K562 (cell line): Measurements from ENCODE around the gene SULT2B1. TPM values are rescaled to one million over a fixed set of nuclear protein-coding genes. Genes with fewer than 3 reads are reported as not detected.
A peak's percentile ranks its signal among the peaks of the same experiment; 100 is the strongest.

ENCODE experiments used
- ATAC-seq: fragments of 200-7000 bp; cut with Tn5 transposase; 3 replicates; pipeline ENCODE4 v1.9.1; 2020; ENCODE audit warnings: moderate library complexity
- BruUV-seq: library from RNA; stranded (reverse); fragments of 400-500 nt; replicated peaks from 2 replicates; lab custom pipeline; 2021; lab: Mats Ljungman, UMichigan
- CTCF ChIA-PET: fragments of 300-600 bp; formaldehyde crosslinking; extraction: SDS; loops from one replicate; lab custom pipeline; 2021; ENCODE audit warnings: low intra/inter-chr PET ratio; lab: Yijun Ruan, JAX
- POLR2A ChIA-PET: fragments of 300-600, 350-650 bp; sonication (Branson Sonifier 250); formaldehyde crosslinking; extraction: SDS; loops from one replicate; lab custom pipeline; 2021; ENCODE audit warnings: antibody characterized with exemption, inconsistent platforms; lab: Yijun Ruan, JAX
- DNase-seq, 4 experiments: peaks; one replicate each; pipeline versions ENCODE4 v3.0.0 to v3.0.0-alpha.2; 2011 to 2018; ENCODE audit warnings: low spot score in 3 of 4, mixed read lengths in 3 of 4; ENCODE audit errors: extremely low read depth in 1 of 4
- FAIRE-seq: peaks from 2 replicates; lab custom pipeline; 2011; peaks lifted over from hg19 to GRCh38; lab: Jason Lieb, UNC
- H2AFZ ChIP-seq: 2 replicates; pipeline ENCODE4 v1.6.0; 2011; ENCODE audit warnings: low read depth, low read length, control low read depth, inconsistent platforms
- H3K27ac ChIP-seq: fragments of 200-600 bp; 3 replicates; pipeline ENCODE4 v1.8.0; 2011; ENCODE audit warnings: low read depth, mild to moderate bottlenecking, control low read depth, inconsistent platforms, low read length, moderate library complexity, mixed read lengths; ENCODE audit errors: extremely low read depth
- H3K27me3 ChIP-seq, 2 experiments: fragments of 300-600 bp in 1 of 2; 2 replicates in 1 of 2; 3 replicates in 1 of 2; pipeline versions ENCODE4 v1.6.0 to v1.8.0; 2011; ENCODE audit warnings: inconsistent platforms in 2 of 2, low read length in 2 of 2, mild to moderate bottlenecking in 1 of 2, mixed read lengths in 1 of 2, moderate library complexity in 1 of 2; ENCODE audit not compliant: control insufficient read depth in 2 of 2, insufficient read depth in 2 of 2
- H3K36me3 ChIP-seq: fragments of 300-600 bp; 3 replicates; pipeline ENCODE4 v1.8.0; 2011; ENCODE audit warnings: mild to moderate bottlenecking, low read length, inconsistent platforms; ENCODE audit not compliant: control insufficient read depth, insufficient read depth
- H3K4me1 ChIP-seq, 2 experiments: fragments of 200-600 bp in 1 of 2; replicated peaks in 1 of 2; 2 replicates in 1 of 2; 3 replicates in 1 of 2; pipeline versions ENCODE4 v1.5.1 to v1.8.0; 2011; ENCODE audit warnings: inconsistent platforms in 2 of 2, low read length in 2 of 2, mild to moderate bottlenecking in 1 of 2, mixed read lengths in 1 of 2, moderate library complexity in 1 of 2; ENCODE audit not compliant: control insufficient read depth in 2 of 2, insufficient read depth in 2 of 2
- H3K4me2 ChIP-seq: 2 replicates; pipeline ENCODE4 v1.6.1; 2011; ENCODE audit warnings: low read length, control low read depth, inconsistent platforms, mixed read lengths; ENCODE audit not compliant: insufficient read depth
- H3K4me3 ChIP-seq: fragments of 200-600 bp; sonication (generic), shearing (Covaris generic); 2 replicates; pipeline ENCODE4 v1.5.1; 2016; ENCODE audit warnings: control low read depth, inconsistent platforms
- H3K79me2 ChIP-seq: fragments of 200-600 bp; 3 replicates; pipeline ENCODE4 v1.8.0; 2011; ENCODE audit warnings: low read length, inconsistent platforms; ENCODE audit not compliant: control insufficient read depth, insufficient read depth
- H3K9ac ChIP-seq, 2 experiments: 2 replicates each; pipeline versions ENCODE4 v1.6.0 to v1.6.1; 2011; ENCODE audit warnings: low read depth in 2 of 2, low read length in 2 of 2, control low read depth in 1 of 2, inconsistent platforms in 1 of 2, mild to moderate bottlenecking in 1 of 2, mixed read lengths in 1 of 2; ENCODE audit not compliant: insufficient read depth in 1 of 2
- H3K9me1 ChIP-seq: one replicate; pipeline ENCODE4 v1.6.0; 2011; ENCODE audit warnings: inconsistent platforms, mild to moderate bottlenecking, low read length, moderate library complexity; ENCODE audit not compliant: control insufficient read depth, insufficient read depth
- H3K9me3 ChIP-seq: replicated peaks from 2 replicates; pipeline ENCODE4 v1.5.1; 2011; ENCODE audit warnings: low read depth, low read length, inconsistent platforms; ENCODE audit not compliant: control insufficient read depth, insufficient read depth
- H4K20me1 ChIP-seq: replicated peaks from 2 replicates; pipeline ENCODE4 v1.6.1; 2011; ENCODE audit warnings: low read length, inconsistent platforms, mixed read lengths; ENCODE audit not compliant: control insufficient read depth, insufficient read depth
- BCL6 ChIP-seq: fragments of 250-450 bp; sonication (Bioruptor Pico); IDR thresholded peaks from 2 replicates; pipeline ENCODE4 v1.4.0; 2020
- C11orf30 ChIP-seq: fragments of 450-650 bp; IDR thresholded peaks from 2 replicates; pipeline ENCODE4 v1.6.1; 2016; ENCODE audit warnings: low read depth, mild to moderate bottlenecking
- CEBPB ChIP-seq: fragments of 450-650 bp; IDR thresholded peaks from 2 replicates; pipeline ENCODE4 v1.6.1; 2016; ENCODE audit warnings: missing genetic modification characterization, missing compliant biosample characterization
- ERF ChIP-seq: fragments of 450-650 bp; formaldehyde crosslinking; IDR thresholded peaks from 2 replicates; pipeline ENCODE4 v1.4.0; 2020; ENCODE audit warnings: mild to moderate bottlenecking, mixed read lengths
- FOXA3 ChIP-seq, 2 experiments: fragments of 450-650 bp in 1 of 2; sonication (generic) in 1 of 2; formaldehyde crosslinking; IDR thresholded peaks in 1 of 2; conservative IDR thresholded peaks in 1 of 2; 2 replicates each; pipeline versions ENCODE4 v1.4.0 to v1.8.0; 2020 to 2022; ENCODE audit warnings: mild to moderate bottlenecking in 2 of 2, missing genetic modification reagents in 1 of 2
- HCFC1 ChIP-seq: IDR thresholded peaks from 2 replicates; pipeline ENCODE4 v1.6.1; 2012; ENCODE audit warnings: low read depth, low read length, improper control_type of control experiment
- MAFG ChIP-seq: fragments of 450-650 bp; conservative IDR thresholded peaks from 2 replicates; pipeline ENCODE4 v1.6.1; 2016; ENCODE audit warnings: missing genetic modification characterization, missing compliant biosample characterization
- PCBP2 ChIP-seq: fragments of 200-400 bp; formaldehyde crosslinking; IDR thresholded peaks from 2 replicates; pipeline ENCODE4 v1.6.1; 2018; ENCODE audit warnings: low read length, low read depth, mild to moderate bottlenecking, moderate library complexity; ENCODE audit not compliant: poor library complexity, severe bottlenecking
- PREB ChIP-seq: sonication (generic); formaldehyde crosslinking; IDR thresholded peaks from 2 replicates; pipeline ENCODE4 v1.8.1; 2023; ENCODE audit warnings: mild to moderate bottlenecking, missing genetic modification reagents
- RFX1 ChIP-seq: fragments of 450-650 bp; IDR thresholded peaks from 2 replicates; pipeline ENCODE4 v1.6.1; 2016; ENCODE audit warnings: mild to moderate bottlenecking, moderate library complexity
- ZBTB2 ChIP-seq: fragments of 450-650 bp; IDR thresholded peaks from 2 replicates; pipeline ENCODE4 v1.6.1; 2016; ENCODE audit warnings: antibody characterized with exemption
- ZBTB5 ChIP-seq: fragments of 450-650 bp; IDR thresholded peaks from 2 replicates; pipeline ENCODE4 v1.6.1; 2017; ENCODE audit warnings: antibody characterized with exemption
- ZNF316 ChIP-seq: fragments of 450-650 bp; IDR thresholded peaks from 2 replicates; pipeline ENCODE4 v1.6.1; 2016
- ZNF445 ChIP-seq: fragments of 250-450 bp; sonication (Bioruptor Pico); IDR thresholded peaks from 2 replicates; pipeline ENCODE4 v1.4.0; 2020; ENCODE audit warnings: low read depth, mild to moderate bottlenecking, moderate library complexity
- ZNF449 ChIP-seq: fragments of 250-450 bp; sonication (Bioruptor Pico); IDR thresholded peaks from 2 replicates; pipeline ENCODE4 v1.8.0; 2022; ENCODE audit warnings: moderate library complexity, mild to moderate bottlenecking, inconsistent platforms
- ZNF586 ChIP-seq: fragments of 450-650 bp; formaldehyde crosslinking; conservative IDR thresholded peaks from 2 replicates; pipeline ENCODE4 v1.4.0; 2020; ENCODE audit warnings: mild to moderate bottlenecking, moderate library complexity
- WGBS: fragments of 100-300 bp; shearing (Covaris generic); methylation state at CpG from one replicate; pipeline ENCODE4 v1.1.6; 2016; ENCODE audit warnings: low coverage, mixed read lengths; ENCODE audit not compliant: insufficient coverage; ENCODE audit errors: missing lambda C conversion rate; 5-methylcytosine and 5-hydroxymethylcytosine counted together
- in situ Hi-C: fragments of 300-500 bp; cut with MboI; formaldehyde crosslinking; loops from 4 replicates; pipeline ENCODE4 v1.15.0; 2018; ENCODE audit warnings: inconsistent platforms, mixed read lengths
- intact Hi-C: fragments of 100-400 bp; cut with micrococcal nuclease; formaldehyde crosslinking; loops from 2 replicates; pipeline ENCODE4 v1.14.2; 2022
- polyA plus RNA-seq, 8 experiments: library from polyadenylated mRNA; depleted of rRNA in 4 of 8; stranded (reverse) in 5 of 8; unstranded in 3 of 8; fragments of >200 nt; fragmentation: Nextera tagmentation in 2 of 8; fragmentation: Illumina TruSeq in 1 of 8; extraction: Ambion mirVana in 2 of 8; extraction: Trizol in 1 of 8; gene quantifications; 2 replicates each; pipeline versions ENCODE4 v1.2.1 to v1.2.3, GENCODE V29; 2011 to 2014; ENCODE audit warnings: inconsistent platforms in 1 of 8, missing spikeins in 1 of 8
- total RNA-seq, 7 experiments: library from RNA; depleted of rRNA in 6 of 7; stranded (reverse); fragments of >200 nt in 6 of 7; fragmentation: Illumina TruSeq in 2 of 7; extraction: Trizol in 2 of 7; gene quantifications; 2 replicates each; pipeline versions ENCODE4 v1.2.1 to v1.2.3, GENCODE V29; 2011 to 2021; ENCODE audit warnings: low replicate concordance in 1 of 7

SULT2B1 gene
- total and polyA plus RNA-seq, 9 of the 15 experiments (the other 6 are each of a cell fraction or from before 2014, with no cell fraction given) = 0.09 to 0.62 (median 0.22) TPM; not detected in 2

GRCh38 chr19:48611872-48612271 lies 59.9 kb downstream of the SULT2B1 start:
- peaks cover 22% of the 10 kb centered on the region; the same call in 2 of the 3 replicates for H3K36me3 ChIP-seq
- no peak overlapping the region for H3K27ac ChIP-seq
- peaks cover 13% of the 10 kb centered on the region for H3K79me2 ChIP-seq
- ChIA-PET CTCF (no interaction called here), POLR2A (interaction anchor here (0.6 to 1.3 kb wide), 3 partner anchors 12 to 37 kb away, joined by 3 to 4 read pairs (median 3); no protein-coding TSS in a partner anchor)
- 0 out of 4 replicates have a peak overlapping the region, but pooled peaks of 1 of the 2 experiments have one; percentile 14 for H3K9ac ChIP-seq
- H3K9me3 ChIP-seq = no peaks in the 10 kb centered on the region
- WGBS = 50% methylated on average over 14 of the region's 14 CpGs
- intact Hi-C loops (no loop called here), in situ Hi-C loops (no loop called here)
- H3K4me3 ChIP-seq = no peak overlapping the region
- no TSS peak for BruUV-seq
- H4K20me1 ChIP-seq = peaks cover 21% of the 10 kb centered on the region
- H3K27me3 ChIP-seq = no peaks in the 10 kb centered on the region
- no peak for DNase-seq
- no peak for FAIRE-seq
- no peak for ATAC-seq
- peaks cover 12 to 60% of the 10 kb centered on the region in 2 experiments; a peak in 4 of 5 replicates for H3K4me1 ChIP-seq
- H2AFZ ChIP-seq = no peak overlapping the region
- H3K4me2 ChIP-seq = no peak overlapping the region
- H3K9me1 ChIP-seq = peaks cover under 1% of the 10 kb centered on the region
- peak; percentile 78 for TF ChIP-seq ZNF316
- TF ChIP-seq HCFC1 = no peak
- no peak for TF ChIP-seq PCBP2
- TF ChIP-seq RFX1 = no peak
- no peak for TF ChIP-seq FOXA3 (CRISPR knock-in tag; conservative IDR thresholded peaks at IDR 0.05 in 1 of 2, IDR thresholded peaks at IDR 0.05 in 1 of 2)
- TF ChIP-seq BCL6 (CRISPR knock-in tag) = no peak
- TF ChIP-seq C11orf30 = peak; percentile 57; the same call in 1 of the 2 replicates
- no peak for TF ChIP-seq ZNF445
- TF ChIP-seq ERF (CRISPR knock-in tag) = no peak
- no peak for TF ChIP-seq ZBTB5
- TF ChIP-seq ZBTB2 = no peak
- TF ChIP-seq ZNF586 = no peak
- TF ChIP-seq CEBPB (tag) = no peak
- TF ChIP-seq MAFG (tag) = 0 out of 2 replicates have a peak, but pooled peaks have one; percentile 26
- TF ChIP-seq PREB (CRISPR knock-in tag) = no peak
- TF ChIP-seq ZNF449 (CRISPR knock-in tag) = no peak
